Keratinocyte (primary cell): ENCODE measurements around the gene KRTAP11-1. TPM values are rescaled to one million over a fixed set of nuclear protein-coding genes. Genes with fewer than 3 reads are reported as not detected.

Experiments
- DNase-seq: peaks from one replicate; pipeline ENCODE4 v3.0.0-alpha.2; 2011; ENCODE audit warnings: low read depth, missing footprints, low spot score
- FAIRE-seq: peaks from 2 replicates; lab custom pipeline; 2011; peaks lifted over from hg19 to GRCh38; lab: Jason Lieb, UNC
- H2AFZ ChIP-seq: 2 replicates; pipeline ENCODE4 v1.6.0; 2012; ENCODE audit warnings: low read length, control low read depth, inconsistent platforms; ENCODE audit not compliant: control insufficient read depth
- H3K27ac ChIP-seq: 2 replicates; pipeline ENCODE4 v1.5.1; 2011; ENCODE audit warnings: low read length; ENCODE audit not compliant: control insufficient read depth, insufficient read depth
- H3K27me3 ChIP-seq: 3 replicates; pipeline ENCODE4 v1.6.0; 2011; ENCODE audit warnings: low read length; ENCODE audit not compliant: control insufficient read depth, insufficient read depth; ENCODE audit errors: extremely low read depth
- H3K36me3 ChIP-seq, 2 experiments: 2 replicates in 1 of 2; 3 replicates in 1 of 2; pipeline ENCODE4 v1.5.1; 2011; ENCODE audit warnings: low read length in 2 of 2, mild to moderate bottlenecking in 1 of 2; ENCODE audit not compliant: control insufficient read depth in 2 of 2, insufficient read depth in 2 of 2; ENCODE audit errors: extremely low read depth in 1 of 2
- H3K4me1 ChIP-seq: 3 replicates; pipeline ENCODE4 v1.5.1; 2011; ENCODE audit warnings: low read length; ENCODE audit not compliant: control insufficient read depth, insufficient read depth; ENCODE audit errors: extremely low read depth
- H3K4me2 ChIP-seq: 3 replicates; pipeline ENCODE4 v1.6.0; 2011; ENCODE audit warnings: low read depth, low read length; ENCODE audit not compliant: control insufficient read depth, insufficient read depth; ENCODE audit errors: extremely low read depth
- H3K4me3 ChIP-seq, 3 experiments: fragments of 200-600 bp in 1 of 3; sonication (generic) in 1 of 3; 2 replicates in 2 of 3; 3 replicates in 1 of 3; pipeline ENCODE4 v1.5.1; 2011 to 2016; ENCODE audit warnings: low read length in 3 of 3, mild to moderate bottlenecking in 3 of 3, control low read depth in 2 of 3, inconsistent platforms in 1 of 3, low read depth in 1 of 3, mixed read lengths in 1 of 3, mixed run types in 1 of 3, moderate library complexity in 1 of 3; ENCODE audit not compliant: control insufficient read depth in 2 of 3, insufficient read depth in 2 of 3; ENCODE audit errors: extremely low read depth in 1 of 3
- H3K79me2 ChIP-seq: 2 replicates; pipeline ENCODE4 v1.6.0; 2012; ENCODE audit warnings: low read length; ENCODE audit not compliant: control insufficient read depth, insufficient read depth
- H3K9ac ChIP-seq: 3 replicates; pipeline ENCODE4 v1.6.0; 2011; ENCODE audit warnings: low read length; ENCODE audit not compliant: control insufficient read depth, insufficient read depth; ENCODE audit errors: extremely low read depth
- H3K9me1 ChIP-seq: 3 replicates; pipeline ENCODE4 v1.6.0; 2011; ENCODE audit warnings: low read length; ENCODE audit not compliant: control insufficient read depth, insufficient read depth; ENCODE audit errors: extremely low read depth
- H3K9me3 ChIP-seq: 2 replicates; pipeline ENCODE4 v1.5.1; 2012; ENCODE audit warnings: low read depth, low read length; ENCODE audit not compliant: control insufficient read depth
- H4K20me1 ChIP-seq: 3 replicates; pipeline ENCODE4 v1.6.0; 2011; ENCODE audit warnings: low read length; ENCODE audit not compliant: control insufficient read depth, insufficient read depth; ENCODE audit errors: extremely low read depth
- EZH2 ChIP-seq: IDR thresholded peaks from one replicate; pipeline ENCODE4 v1.6.1; 2012; ENCODE audit warnings: inconsistent platforms, mild to moderate bottlenecking, low read length, moderate library complexity
- dilution Hi-C: fragments of 300-500 bp; cut with MboI; formaldehyde crosslinking; loops from one replicate; pipeline ENCODE4 v1.7.0; 2020; ENCODE audit warnings: low sequenced_read_pairs; ENCODE audit not compliant: extremely low pct_ligation_motif_present
- polyA plus RNA-seq, 5 experiments: library from polyadenylated mRNA; depleted of rRNA in 3 of 5; stranded (reverse) in 3 of 5; stranded (forward) in 1 of 5; unstranded in 1 of 5; fragments of >200 nt; gene quantifications; 1 replicate in 1 of 5; 2 replicates in 3 of 5; 3 replicates in 1 of 5; pipeline versions ENCODE4 v1.2.1 to v1.2.3, GENCODE V29; 2011 to 2012; ENCODE audit warnings: missing spikeins in 2 of 5, low read depth in 1 of 5, low replicate concordance in 1 of 5
- TF ChIP-seq, protein P1 (sequence below), 3 experiments: IDR thresholded peaks in 1 of 3; conservative IDR thresholded peaks in 1 of 3; optimal IDR thresholded peaks in 1 of 3; 2 replicates in 2 of 3; 3 replicates in 1 of 3; pipeline versions ENCODE3 to v1.5.1; 2011; ENCODE audit warnings: low read length in 3 of 3, mild to moderate bottlenecking in 3 of 3, moderate library complexity in 2 of 3, control low read depth in 1 of 3, inconsistent platforms in 1 of 3; ENCODE audit not compliant: insufficient read depth in 2 of 3; ENCODE audit errors: extremely low read depth in 1 of 3

KRTAP11-1 gene
- polyA plus RNA-seq, 1 donor (not counting 4 experiments of a cell fraction or from before 2014, with no cell fraction given), result not detected

DNA sequence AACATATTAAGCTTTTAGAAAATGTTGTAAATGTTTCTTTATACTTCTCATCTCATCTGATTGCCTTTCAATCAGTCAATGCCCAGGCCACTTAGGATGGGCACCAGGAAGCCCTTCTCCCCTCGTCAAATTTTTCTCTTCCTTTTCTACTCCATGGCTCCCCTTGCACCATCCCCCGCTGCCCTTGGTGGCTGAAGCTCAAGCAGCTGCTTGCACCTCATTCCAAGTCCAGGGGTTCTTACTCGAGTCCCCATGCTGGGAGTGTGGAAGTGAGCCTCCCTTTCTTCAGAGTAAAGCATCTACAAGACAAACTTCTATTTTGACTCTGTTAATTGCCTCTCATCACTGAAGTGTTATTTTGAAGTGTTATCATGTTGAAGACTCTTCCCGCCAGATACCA, 39.7 kb upstream of the KRTAP11-1 start:
- TF ChIP-seq EZH2, result no peak
- TF ChIP-seq, protein P1, sequence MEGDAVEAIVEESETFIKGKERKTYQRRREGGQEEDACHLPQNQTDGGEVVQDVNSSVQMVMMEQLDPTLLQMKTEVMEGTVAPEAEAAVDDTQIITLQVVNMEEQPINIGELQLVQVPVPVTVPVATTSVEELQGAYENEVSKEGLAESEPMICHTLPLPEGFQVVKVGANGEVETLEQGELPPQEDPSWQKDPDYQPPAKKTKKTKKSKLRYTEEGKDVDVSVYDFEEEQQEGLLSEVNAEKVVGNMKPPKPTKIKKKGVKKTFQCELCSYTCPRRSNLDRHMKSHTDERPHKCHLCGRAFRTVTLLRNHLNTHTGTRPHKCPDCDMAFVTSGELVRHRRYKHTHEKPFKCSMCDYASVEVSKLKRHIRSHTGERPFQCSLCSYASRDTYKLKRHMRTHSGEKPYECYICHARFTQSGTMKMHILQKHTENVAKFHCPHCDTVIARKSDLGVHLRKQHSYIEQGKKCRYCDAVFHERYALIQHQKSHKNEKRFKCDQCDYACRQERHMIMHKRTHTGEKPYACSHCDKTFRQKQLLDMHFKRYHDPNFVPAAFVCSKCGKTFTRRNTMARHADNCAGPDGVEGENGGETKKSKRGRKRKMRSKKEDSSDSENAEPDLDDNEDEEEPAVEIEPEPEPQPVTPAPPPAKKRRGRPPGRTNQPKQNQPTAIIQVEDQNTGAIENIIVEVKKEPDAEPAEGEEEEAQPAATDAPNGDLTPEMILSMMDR (optimal IDR thresholded peaks at IDR 0.05 in 1 of 3, IDR thresholded peaks at IDR 0.05 in 1 of 3, conservative IDR thresholded peaks at IDR 0.05 in 1 of 3; ENCODE audit: extremely low read depth in 1 of 3, insufficient read depth in 2 of 3, low read length in 3 of 3), result no peak
- Histone ChIP-seq H3K4me2 (no peak overlapping the region), H3K79me2 (no peaks in the 10 kb centered on the region), H3K27ac (no peak overlapping the region), H4K20me1 (no peaks in the 10 kb centered on the region), H3K27me3 (no peaks in the 10 kb centered on the region), H2AFZ (no peak overlapping the region), H3K36me3 (no peaks in the 10 kb centered on the region), H3K9ac (no peak overlapping the region), H3K4me3 (no peak overlapping the region), H3K4me1 (no peaks in the 10 kb centered on the region), H3K9me1 (no peaks in the 10 kb centered on the region), H3K9me3 (no peaks in the 10 kb centered on the region)
- FAIRE-seq (no peak), DNase-seq (no peak)
- dilution Hi-C loops, result no loop called here

DNA sequence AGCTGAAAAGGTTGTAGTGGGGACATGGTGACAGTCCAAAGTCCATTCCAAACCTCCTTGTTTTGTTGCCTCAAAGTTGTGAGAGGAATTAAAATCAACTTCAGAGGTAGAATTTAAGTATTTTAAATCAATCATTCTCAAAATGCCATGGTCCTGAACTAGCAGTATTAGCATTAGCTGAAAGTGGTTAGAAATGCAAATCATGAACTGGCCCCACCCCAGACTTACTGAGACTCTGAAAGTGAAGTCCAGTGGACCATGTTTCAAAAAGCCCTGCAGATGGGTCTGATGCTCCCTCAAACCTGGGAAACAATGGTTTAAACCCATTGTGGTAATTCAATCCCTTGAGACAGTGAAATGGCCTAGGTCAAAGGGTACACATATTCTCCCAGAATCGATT, 36.2 kb upstream of the KRTAP11-1 start:
- Histone ChIP-seq H3K4me3 (no peak overlapping the region), H3K4me1 (no peaks in the 10 kb centered on the region), H3K9ac (no peak overlapping the region), H3K27ac (no peak overlapping the region), H3K9me1 (no peaks in the 10 kb centered on the region), H2AFZ (no peak overlapping the region), H3K27me3 (no peaks in the 10 kb centered on the region), H3K36me3 (no peaks in the 10 kb centered on the region), H4K20me1 (no peaks in the 10 kb centered on the region), H3K9me3 (no peaks in the 10 kb centered on the region), H3K79me2 (no peaks in the 10 kb centered on the region), H3K4me2 (no peak overlapping the region)
- TF ChIP-seq, protein P1 (optimal IDR thresholded peaks at IDR 0.05 in 1 of 3, IDR thresholded peaks at IDR 0.05 in 1 of 3, conservative IDR thresholded peaks at IDR 0.05 in 1 of 3; ENCODE audit: extremely low read depth in 1 of 3, insufficient read depth in 2 of 3, low read length in 3 of 3), result no peak
- no peak for TF ChIP-seq EZH2
- dilution Hi-C loops, result no loop called here
- DNase-seq, result no peak
- FAIRE-seq, result no peak
